Ascending aorta (tissue), 2 donors: ENCODE measurements around the gene TAX1BP1. TPM values are rescaled to one million over a fixed set of nuclear protein-coding genes. Genes with fewer than 3 reads are reported as not detected.
A peak's percentile ranks its signal among the peaks of the same experiment; 100 is the strongest.

Experiments used
- DNase-seq, 2 donors: peaks; one replicate each; pipeline ENCODE4 v3.0.0-alpha.2; 2019; ENCODE audit warnings: low spot score in 2 of 2
- H3K27ac ChIP-seq, 2 donors: fragments of 200-600 bp; sonication (generic); one replicate each; pipeline ENCODE4 v1.5.1; 2016 to 2017; ENCODE audit warnings: mild to moderate bottlenecking in 1 of 2
- H3K27me3 ChIP-seq: fragments of 200-600 bp; sonication (generic); one replicate; pipeline ENCODE4 v1.5.1; 2017
- H3K36me3 ChIP-seq, 2 donors: fragments of 200-600 bp; sonication (generic); one replicate each; pipeline ENCODE4 v1.5.1; 2016
- H3K4me1 ChIP-seq, 2 donors: fragments of 200-600 bp; sonication (generic); one replicate each; pipeline ENCODE4 v1.5.1; 2016 to 2017; ENCODE audit warnings: mild to moderate bottlenecking in 1 of 2
- H3K4me3 ChIP-seq, 2 donors: fragments of 200-600 bp; sonication (generic); one replicate each; pipeline ENCODE4 v1.5.1; 2016 to 2017; ENCODE audit warnings: mild to moderate bottlenecking in 1 of 2
- H3K9me3 ChIP-seq, 2 donors: fragments of 200-600 bp; sonication (generic); one replicate each; pipeline ENCODE4 v1.5.1; 2016
- CTCF ChIP-seq, 3 experiments: fragments of 200-600 bp in 2 of 3; fragments of 450-650 bp in 1 of 3; sonication (generic) in 2 of 3; IDR thresholded peaks; one replicate each; pipeline ENCODE4 v1.5.1; 2016 to 2019; ENCODE audit warnings: antibody characterized with exemption in 3 of 3, mild to moderate bottlenecking in 1 of 3, moderate library complexity in 1 of 3
- intact Hi-C: fragments of 100-400 bp; cut with DNase I; formaldehyde crosslinking; loops from one replicate; pipeline ENCODE4 v1.15.1; 2023
- total RNA-seq: library from RNA; depleted of rRNA; stranded (reverse); fragments of >200 nt; gene quantifications from one replicate; pipeline ENCODE4 v1.1.0, GENCODE V29; 2016

TAX1BP1 gene
- total RNA-seq, 1 donor from 2014 or later = 32.6 TPM

DNA sequence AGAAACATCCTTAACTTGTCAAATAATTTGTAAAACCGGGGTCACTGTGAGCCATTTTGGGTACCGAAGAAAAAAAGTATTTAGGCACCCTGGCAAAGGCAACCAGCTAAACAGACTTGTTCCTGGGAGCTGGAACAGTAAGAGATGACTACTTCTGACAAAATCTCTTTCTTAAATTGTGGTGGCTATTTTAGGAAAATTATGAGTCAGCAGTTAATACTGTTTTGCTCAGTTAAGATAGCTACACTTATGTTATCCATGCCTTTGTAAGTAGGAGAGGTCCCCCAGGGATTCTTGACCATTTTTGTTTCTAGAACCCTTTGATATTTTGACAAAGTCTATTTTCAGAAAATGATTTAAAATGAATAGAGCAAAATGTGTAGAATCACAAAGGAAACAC lies 68.7 kb downstream of the TAX1BP1 start:
- H3K9me3 ChIP-seq = no peaks in the 10 kb centered on the region
- no peak for TF ChIP-seq CTCF (IDR thresholded peaks at IDR 0.05)
- no peak overlapping the region for H3K4me3 ChIP-seq
- peak overlapping the region; percentile 42 to 55 for H3K27ac ChIP-seq
- DNase-seq = no peak
- intact Hi-C loops = no loop called here
- H3K36me3 ChIP-seq = peaks cover 0 to 5% of the 10 kb centered on the region in 2 donors
- no peaks in the 10 kb centered on the region for H3K27me3 ChIP-seq
- H3K4me1 ChIP-seq = peaks cover 0 to 8% of the 10 kb centered on the region in 2 donors

DNA sequence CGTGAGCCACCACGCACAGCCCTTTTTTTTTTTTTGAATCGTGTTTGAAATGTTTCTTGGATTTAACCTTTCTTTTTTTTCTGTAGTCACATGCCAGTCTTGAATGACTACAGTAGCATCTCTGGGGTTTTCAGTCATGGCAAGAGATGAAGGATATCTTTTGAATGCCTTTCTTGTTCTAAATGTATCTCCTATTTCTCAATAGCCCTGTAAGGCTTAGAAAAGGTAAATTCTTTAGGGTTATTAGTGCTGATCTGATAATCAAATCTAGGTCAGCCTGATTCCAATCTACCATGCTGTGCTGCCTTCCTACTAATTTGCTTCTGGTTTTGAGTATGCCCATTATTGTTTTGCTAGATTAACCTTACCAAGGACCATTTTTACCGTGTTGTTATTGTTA lies 70.2 kb downstream of the TAX1BP1 start:
- Histone ChIP-seq H3K4me1 (peaks cover 0 to 8% of the 10 kb centered on the region in 2 donors), H3K27ac (no peak overlapping the region), H3K9me3 (no peaks in the 10 kb centered on the region), H3K27me3 (no peaks in the 10 kb centered on the region), H3K36me3 (peaks cover 0 to 6% of the 10 kb centered on the region in 2 donors), H3K4me3 (no peak overlapping the region)
- DNase-seq = no peak
- TF ChIP-seq CTCF (IDR thresholded peaks at IDR 0.05) = no peak
- intact Hi-C loops = no loop called here

GRCh38 chr7:27812706-27813105 lies 72.7 kb downstream of the TAX1BP1 start:
- Histone ChIP-seq H3K4me1 (peaks cover 0 to 7% of the 10 kb centered on the region in 2 donors), H3K27ac (no peak overlapping the region), H3K9me3 (no peaks in the 10 kb centered on the region), H3K36me3 (peaks cover 3 to 19% of the 10 kb centered on the region in 2 donors), H3K27me3 (no peaks in the 10 kb centered on the region), H3K4me3 (no peak overlapping the region)
- no peak for DNase-seq
- no peak for TF ChIP-seq CTCF (IDR thresholded peaks at IDR 0.05)
- intact Hi-C loops = no loop called here

- H3K4me1 ChIP-seq = no peaks in the 10 kb centered on the region
- intact Hi-C loops = no loop called here
- no peak overlapping the region for H3K27ac ChIP-seq
- no peaks in the 10 kb centered on the region for H3K27me3 ChIP-seq
- H3K9me3 ChIP-seq = no peaks in the 10 kb centered on the region
- no peak for TF ChIP-seq CTCF (IDR thresholded peaks at IDR 0.05)
- H3K4me3 ChIP-seq = no peak overlapping the region
- H3K36me3 ChIP-seq = peaks cover 12 to 21% of the 10 kb centered on the region in 2 donors
- no peak for DNase-seq
Measured at GRCh38 chr7:27822245-27822644, 82.3 kb downstream of the TAX1BP1 start.

GRCh38 chr7:27825891-27826290 lies 85.9 kb downstream of the TAX1BP1 start:
- H3K27ac ChIP-seq = no peak overlapping the region
- intact Hi-C loops = no loop called here
- H3K4me3 ChIP-seq = no peak overlapping the region
- H3K27me3 ChIP-seq = no peaks in the 10 kb centered on the region
- no peaks in the 10 kb centered on the region for H3K4me1 ChIP-seq
- no peak for TF ChIP-seq CTCF (IDR thresholded peaks at IDR 0.05)
- peaks cover 4 to 21% of the 10 kb centered on the region in 2 donors for H3K36me3 ChIP-seq
- no peak for DNase-seq
- H3K9me3 ChIP-seq = no peaks in the 10 kb centered on the region

GRCh38 chr7:27826357-27826756 lies 86.4 kb downstream of the TAX1BP1 start:
- no peak for DNase-seq
- Histone ChIP-seq H3K36me3 (peaks cover 4 to 21% of the 10 kb centered on the region in 2 donors), H3K27me3 (no peaks in the 10 kb centered on the region), H3K9me3 (no peaks in the 10 kb centered on the region), H3K27ac (no peak overlapping the region), H3K4me1 (no peaks in the 10 kb centered on the region), H3K4me3 (no peak overlapping the region)
- intact Hi-C loops = no loop called here
- TF ChIP-seq CTCF (IDR thresholded peaks at IDR 0.05) = no peak
